Mononuclear cell (primary cell): Measurements from ENCODE around the gene CRYGC. TPM values are rescaled to one million over a fixed set of nuclear protein-coding genes. Genes with fewer than 3 reads are reported as not detected.
"Not testable (repeated sequence)": the region's sequence is repeated elsewhere in the genome, so short reads cannot be mapped to it uniquely, and the experiment has no call there.

ENCODE experiments used
- H3K27me3 ChIP-seq: 2 replicates; pipeline ENCODE4 v1.6.0; 2011; ENCODE audit warnings: low read length, control low read depth; ENCODE audit not compliant: insufficient read depth
- H3K4me1 ChIP-seq: 2 replicates; pipeline ENCODE4 v1.5.1; 2011; ENCODE audit warnings: mild to moderate bottlenecking, low read length, control low read depth; ENCODE audit not compliant: insufficient read depth
- H3K4me3 ChIP-seq: 2 replicates; pipeline ENCODE4 v1.5.1; 2011; ENCODE audit warnings: mild to moderate bottlenecking, low read length, moderate library complexity
- H3K9me3 ChIP-seq: 2 replicates; pipeline ENCODE4 v1.5.1; 2011; ENCODE audit warnings: low read depth, mild to moderate bottlenecking, control low read depth, low read length
- total RNA-seq: library from RNA; depleted of rRNA; stranded (reverse); fragments of >200 nt; gene quantifications from one replicate; pipeline ENCODE4 v1.2.3, GENCODE V29; 2012

The CRYGC gene
- total RNA-seq, 1 donor = not detected

DNA sequence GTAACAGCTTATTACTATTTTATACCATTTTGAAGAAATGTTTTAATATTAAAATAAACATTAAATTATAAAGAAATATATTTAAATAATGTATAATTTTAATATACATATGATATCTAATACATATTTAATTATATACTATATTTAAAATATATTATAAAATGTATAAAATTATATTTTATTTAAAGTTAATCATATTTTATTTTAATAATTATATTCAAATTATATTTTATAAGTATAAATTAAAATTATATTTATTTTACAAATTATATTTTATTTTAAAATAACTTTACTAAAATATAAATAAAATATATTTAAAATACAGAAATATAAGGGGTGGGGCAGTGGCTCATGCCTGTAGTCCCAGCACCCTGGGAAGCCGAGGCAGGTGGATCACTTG lies 7.4 kb downstream of the CRYGC start:
- peaks cover 30% of the 10 kb centered on the region for H3K27me3 ChIP-seq
- H3K4me3 ChIP-seq = no peak overlapping the region
- H3K4me1 ChIP-seq = peaks cover 8% of the 10 kb centered on the region
- no peaks in the 10 kb centered on the region for H3K9me3 ChIP-seq

DNA sequence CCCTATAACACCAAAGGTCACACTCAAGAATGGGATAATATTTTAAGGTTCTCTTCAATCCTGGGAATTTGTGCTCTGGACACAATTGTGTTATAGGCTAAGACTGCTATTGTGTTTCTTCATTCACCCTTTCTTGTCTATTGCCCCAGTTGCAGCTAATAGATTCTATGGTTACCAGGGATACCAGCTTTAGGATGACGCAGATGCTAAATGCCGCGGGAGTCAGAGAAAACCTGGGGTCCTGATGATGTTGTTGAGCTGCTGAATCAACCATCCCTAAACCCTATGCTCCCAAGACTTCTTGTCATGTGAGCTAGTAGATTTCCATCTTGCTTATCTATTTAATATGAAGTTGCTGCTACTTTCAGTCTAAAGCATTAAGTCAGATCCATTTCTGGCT lies 10.7 kb downstream of the CRYGC start:
- H3K27me3 ChIP-seq = peaks cover 5% of the 10 kb centered on the region

DNA sequence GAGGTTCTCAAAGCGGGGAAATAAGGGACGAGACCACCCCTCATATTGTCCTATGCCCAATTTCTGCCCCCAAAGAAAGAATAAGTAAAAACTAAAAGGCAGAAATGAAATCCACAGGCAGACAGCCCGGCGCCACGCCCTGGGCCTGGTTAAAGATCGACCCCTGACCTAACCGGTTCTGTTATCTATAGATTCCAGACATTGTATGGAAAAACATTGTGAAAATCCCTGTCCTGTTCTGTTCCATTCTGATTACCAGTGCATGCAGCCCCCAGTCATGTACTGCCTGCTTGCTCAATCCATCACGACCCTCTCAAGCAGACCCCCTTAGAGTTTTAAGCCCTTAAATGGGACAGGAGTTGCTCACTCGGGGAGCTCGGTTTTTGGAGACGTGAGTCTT lies 12.2 kb downstream of the CRYGC start:
- not testable (repeated sequence) for H3K9me3 ChIP-seq, H3K4me1 ChIP-seq, H3K27me3 ChIP-seq, H3K4me3 ChIP-seq

More for the DNA sequence above, 10.7 kb downstream of the CRYGC start:
- Histone ChIP-seq H3K4me1 (peaks cover under 1% of the 10 kb centered on the region), H3K9me3 (no peaks in the 10 kb centered on the region), H3K4me3 (no peak overlapping the region)

DNA sequence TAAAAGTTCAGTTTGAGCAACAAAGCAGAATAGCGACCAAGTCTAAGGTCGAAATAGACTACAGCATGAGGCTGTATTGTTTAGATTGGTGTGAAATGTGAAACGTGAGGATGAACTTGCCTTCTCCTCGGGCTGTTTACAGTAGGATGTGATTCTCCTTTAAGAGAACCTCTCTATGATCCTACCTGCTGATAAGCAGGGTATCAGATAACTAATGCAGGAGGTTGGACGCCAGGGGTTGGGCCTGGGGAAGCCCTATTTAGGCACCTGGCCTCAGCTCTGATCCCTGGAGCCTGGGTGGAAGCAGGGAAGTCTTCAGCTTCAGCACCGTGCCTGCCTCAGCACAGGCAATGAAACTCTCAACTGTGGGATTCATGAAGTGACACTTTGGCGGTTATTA lies 16.7 kb downstream of the CRYGC start:
- H3K9me3 ChIP-seq = no peaks in the 10 kb centered on the region
- H3K4me1 ChIP-seq = no peaks in the 10 kb centered on the region
- no peak overlapping the region for H3K4me3 ChIP-seq
- H3K27me3 ChIP-seq = no peaks in the 10 kb centered on the region

DNA sequence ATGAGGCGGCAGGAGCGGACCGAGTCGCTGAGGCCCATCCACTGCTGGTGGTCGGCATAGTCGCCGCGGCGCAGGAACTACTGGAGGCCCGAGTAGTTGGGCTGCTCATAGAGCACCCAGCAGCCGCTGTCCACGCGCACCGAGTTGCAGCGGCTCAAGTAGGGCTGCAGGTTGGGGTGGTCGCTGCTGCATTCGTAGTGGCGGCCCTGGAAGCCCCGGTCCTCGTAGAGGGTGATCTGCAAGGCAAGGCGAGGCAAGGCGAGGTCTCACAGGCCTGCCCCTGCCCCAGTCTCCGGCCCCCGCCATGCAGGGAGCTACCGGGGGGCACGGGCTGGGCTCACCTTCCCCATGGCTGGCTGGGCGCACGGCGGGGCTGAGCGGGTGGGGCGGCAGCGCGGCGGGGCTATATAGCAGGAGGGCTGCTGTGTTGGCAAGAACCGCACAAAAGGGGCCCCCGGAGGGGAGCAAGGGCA lies 17.3 kb downstream of the CRYGC start:
- not testable (repeated sequence) for H3K4me3 ChIP-seq, H3K4me1 ChIP-seq, H3K9me3 ChIP-seq, H3K27me3 ChIP-seq

DNA sequence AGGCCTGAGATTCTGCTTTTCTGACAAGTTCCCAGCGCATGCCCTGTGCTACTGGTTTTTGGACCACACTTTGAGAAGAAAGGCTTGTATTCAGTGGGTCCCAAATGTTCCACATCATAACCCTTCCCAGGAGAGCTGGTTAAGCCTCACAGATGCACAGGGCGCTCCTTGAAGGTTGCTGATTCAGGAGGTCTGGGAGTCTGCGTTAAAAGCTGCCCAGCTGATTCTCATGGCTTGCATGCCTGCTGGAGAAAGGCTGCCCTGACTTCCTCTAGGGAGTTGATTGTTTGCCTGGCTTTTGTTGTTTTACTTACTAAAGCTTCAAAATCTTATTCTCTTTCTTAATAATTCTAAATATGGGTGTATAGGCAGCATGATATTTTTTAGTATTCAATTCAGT lies 26.0 kb downstream of the CRYGC start:
- Histone ChIP-seq H3K27me3 (no peaks in the 10 kb centered on the region), H3K4me3 (no peak overlapping the region), H3K9me3 (no peaks in the 10 kb centered on the region)

DNA sequence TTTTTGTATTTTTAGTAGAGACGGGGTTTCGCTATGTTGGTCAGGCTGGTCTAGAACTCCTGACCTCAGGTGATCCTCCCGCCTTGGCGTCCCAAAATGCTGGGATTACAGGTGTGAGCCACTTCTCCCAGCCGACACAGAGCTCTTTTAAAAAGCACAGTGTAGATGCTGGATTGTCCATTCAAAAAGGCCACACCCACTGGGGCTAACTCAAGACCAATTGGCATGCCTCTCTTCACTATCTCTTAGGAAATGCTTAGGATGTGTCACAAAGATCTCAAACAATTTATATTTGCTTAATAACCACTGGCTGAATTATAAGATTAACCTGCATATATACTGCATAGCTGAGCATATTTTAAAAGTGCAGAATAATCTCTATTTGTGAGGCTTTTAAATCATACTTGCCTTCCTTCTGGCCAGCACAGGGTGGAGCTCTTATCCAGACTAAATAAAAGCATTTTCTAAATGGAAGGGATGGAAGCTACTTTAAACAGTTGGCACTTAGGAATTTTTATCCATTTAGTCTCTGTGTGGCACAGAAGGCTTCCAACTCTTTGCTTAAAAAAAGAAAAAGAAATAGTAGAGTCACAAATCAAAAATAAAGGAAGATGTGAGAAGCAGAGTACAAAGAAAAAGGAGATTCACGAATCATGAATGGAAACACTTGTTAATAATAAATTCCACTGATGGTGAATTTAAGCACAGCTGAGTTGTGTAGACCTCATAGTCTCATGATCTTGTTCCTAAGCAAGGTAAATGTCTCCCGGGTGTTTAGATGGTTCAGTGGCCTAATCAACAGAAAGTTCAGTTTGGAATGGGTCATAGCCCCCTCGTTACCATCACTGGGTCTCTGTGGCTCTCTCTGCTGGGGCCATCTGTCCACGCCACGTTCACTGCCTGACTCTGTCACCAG lies 27.7 kb downstream of the CRYGC start:
- Histone ChIP-seq H3K4me3 (no peak overlapping the region), H3K27me3 (no peaks in the 10 kb centered on the region), H3K4me1 (peaks cover 15% of the 10 kb centered on the region), H3K9me3 (no peaks in the 10 kb centered on the region)

More for the DNA sequence above, 26.0 kb downstream of the CRYGC start:
- peaks cover 15% of the 10 kb centered on the region for H3K4me1 ChIP-seq

DNA sequence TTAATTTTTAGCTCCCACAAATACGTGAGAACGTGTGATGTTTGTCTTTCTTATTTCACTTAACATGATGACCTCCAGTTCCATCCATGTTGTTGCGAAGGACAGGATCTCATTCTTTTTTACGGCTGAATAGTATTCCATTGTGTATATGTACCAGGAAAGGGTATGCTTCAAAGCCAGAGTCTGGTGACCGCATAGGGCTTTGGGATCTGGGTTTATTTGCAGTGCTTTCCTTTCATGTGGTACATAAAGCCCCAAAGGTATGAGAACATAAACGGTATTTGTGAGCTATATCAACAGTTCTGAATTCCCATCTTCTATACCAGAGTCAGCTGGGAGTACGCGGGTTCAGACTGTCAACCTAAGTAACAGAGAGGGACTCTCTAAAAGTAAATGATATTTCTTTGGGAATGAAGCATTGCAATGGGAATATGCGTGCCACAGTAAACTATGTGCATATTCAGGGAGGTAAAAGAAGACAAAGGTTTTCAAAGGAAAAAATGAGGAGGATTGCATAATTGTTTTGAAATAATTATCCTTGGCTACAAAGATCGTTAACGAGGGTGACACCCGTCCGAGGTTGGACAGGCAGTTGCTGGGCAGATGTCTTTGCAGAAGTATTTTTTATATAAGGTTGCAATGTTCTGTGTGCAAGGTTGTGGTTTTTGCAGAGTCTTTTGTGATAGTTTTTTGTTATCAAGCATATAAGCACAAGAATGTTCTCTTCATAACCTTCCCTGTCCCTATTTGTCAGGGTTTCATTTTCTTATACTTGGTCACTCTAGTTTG lies 29.8 kb downstream of the CRYGC start:
- Histone ChIP-seq H3K27me3 (no peaks in the 10 kb centered on the region), H3K9me3 (no peaks in the 10 kb centered on the region), H3K4me1 (peaks cover 15% of the 10 kb centered on the region), H3K4me3 (no peak overlapping the region)

DNA sequence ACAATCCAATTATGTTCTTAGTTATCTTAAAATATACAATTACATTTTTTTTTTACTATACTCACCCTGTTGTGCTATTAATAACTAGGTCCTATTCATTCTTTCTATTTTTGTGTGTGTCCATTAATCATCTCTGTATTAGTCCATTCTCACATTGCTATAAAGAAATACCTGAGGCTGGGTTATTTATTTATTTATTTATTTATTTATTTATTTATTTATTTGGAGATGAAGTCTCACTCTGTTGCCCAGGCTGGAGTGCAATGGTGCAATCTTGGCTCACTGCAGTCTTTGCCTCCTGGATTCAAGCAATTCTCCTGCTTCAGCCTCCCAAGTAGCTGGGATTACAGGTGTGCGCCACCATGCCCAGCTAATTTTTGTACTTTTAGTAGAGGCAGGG lies 30.9 kb downstream of the CRYGC start:
- H3K4me3 ChIP-seq, H3K9me3 ChIP-seq, H3K27me3 ChIP-seq: not testable (repeated sequence)
- H3K4me1 ChIP-seq = peaks cover 15% of the 10 kb centered on the region

DNA sequence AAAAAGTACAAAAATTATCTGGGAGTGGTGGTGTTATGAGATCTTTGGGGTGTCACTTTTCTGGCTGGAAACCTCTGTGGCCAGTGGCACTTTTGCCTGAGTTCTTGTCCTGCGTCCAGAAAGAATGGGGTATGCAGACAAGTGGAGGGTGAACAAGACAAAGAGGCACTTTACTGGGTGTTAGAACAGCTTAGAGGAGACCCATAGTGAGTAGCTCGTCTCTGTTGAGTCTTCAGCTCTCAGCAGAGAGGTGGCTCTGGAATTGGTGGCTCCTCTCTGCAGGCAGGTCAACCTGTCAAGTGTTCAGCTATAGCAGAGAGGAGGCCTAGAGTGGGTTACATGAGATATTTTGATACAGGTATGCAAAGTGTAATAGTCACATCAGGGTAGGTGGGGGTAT lies 31.4 kb downstream of the CRYGC start:
- no peaks in the 10 kb centered on the region for H3K9me3 ChIP-seq
- H3K27me3 ChIP-seq = no peaks in the 10 kb centered on the region
- H3K4me1 ChIP-seq = peaks cover 15% of the 10 kb centered on the region
- no peak overlapping the region for H3K4me3 ChIP-seq

DNA sequence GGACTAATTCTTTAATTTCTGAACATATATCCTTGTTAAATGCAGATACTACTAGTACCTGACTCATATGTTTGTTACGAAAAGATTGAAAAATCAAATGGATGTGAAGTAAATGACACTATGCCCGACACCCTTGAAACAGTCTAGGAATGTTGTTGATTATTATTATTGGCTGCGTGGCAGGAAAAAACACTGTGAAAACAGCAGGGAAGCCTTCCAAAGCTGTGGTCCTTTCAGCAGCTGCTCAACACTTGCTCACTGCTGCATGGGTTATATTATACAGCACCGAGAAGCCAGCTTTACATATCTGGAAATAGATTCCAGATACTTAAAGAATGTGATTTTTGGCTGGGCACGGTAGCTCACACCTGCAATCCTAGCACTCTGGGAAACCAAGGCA lies 31.8 kb downstream of the CRYGC start:
- H3K4me3 ChIP-seq = no peak overlapping the region
- H3K9me3 ChIP-seq = no peaks in the 10 kb centered on the region
- H3K27me3 ChIP-seq = no peaks in the 10 kb centered on the region
- H3K4me1 ChIP-seq = peaks cover 15% of the 10 kb centered on the region

DNA sequence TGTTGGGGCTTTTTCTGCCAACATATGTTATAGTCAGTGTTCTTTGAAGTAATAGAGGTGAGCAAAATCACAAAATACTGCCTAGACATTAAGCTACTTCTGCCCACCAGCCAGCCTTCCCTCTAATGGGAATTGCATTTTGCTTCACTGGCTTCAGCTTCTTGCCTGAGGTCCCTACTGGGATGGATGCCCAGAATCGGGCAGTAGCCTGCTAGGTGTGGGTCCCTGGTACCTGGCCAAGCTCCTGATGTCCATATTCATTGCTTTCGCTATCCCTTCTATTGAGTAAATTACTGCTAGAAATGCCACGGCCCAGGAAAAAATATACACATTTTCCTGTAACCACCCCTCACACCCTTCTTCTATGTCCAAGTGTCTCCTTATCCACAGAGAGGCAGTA lies 32.3 kb downstream of the CRYGC start:
- peaks cover 15% of the 10 kb centered on the region for H3K4me1 ChIP-seq
- no peaks in the 10 kb centered on the region for H3K9me3 ChIP-seq
- H3K27me3 ChIP-seq = no peaks in the 10 kb centered on the region
- no peak overlapping the region for H3K4me3 ChIP-seq

DNA sequence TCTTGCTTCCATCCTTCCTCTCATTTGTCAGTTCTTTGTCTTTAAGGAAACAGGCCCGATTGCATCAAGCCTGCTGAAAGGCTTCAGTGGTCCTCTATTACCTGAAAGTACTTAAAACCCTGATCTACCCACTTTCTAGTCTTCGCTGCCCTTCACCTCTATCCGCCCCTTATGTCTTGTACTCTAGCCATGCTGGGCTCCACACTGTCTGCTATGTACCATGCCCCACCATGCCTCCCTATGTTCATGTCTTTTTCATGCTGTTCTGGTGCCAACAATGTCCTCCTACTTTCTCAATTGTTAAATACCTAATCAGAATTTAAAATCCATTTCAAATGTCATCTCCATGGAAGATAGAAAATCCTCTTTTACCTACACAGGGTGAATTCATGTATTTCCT lies 33.5 kb downstream of the CRYGC start:
- no peaks in the 10 kb centered on the region for H3K27me3 ChIP-seq
- H3K9me3 ChIP-seq = no peaks in the 10 kb centered on the region
- H3K4me3 ChIP-seq = no peak overlapping the region
- peaks cover 7% of the 10 kb centered on the region for H3K4me1 ChIP-seq

DNA sequence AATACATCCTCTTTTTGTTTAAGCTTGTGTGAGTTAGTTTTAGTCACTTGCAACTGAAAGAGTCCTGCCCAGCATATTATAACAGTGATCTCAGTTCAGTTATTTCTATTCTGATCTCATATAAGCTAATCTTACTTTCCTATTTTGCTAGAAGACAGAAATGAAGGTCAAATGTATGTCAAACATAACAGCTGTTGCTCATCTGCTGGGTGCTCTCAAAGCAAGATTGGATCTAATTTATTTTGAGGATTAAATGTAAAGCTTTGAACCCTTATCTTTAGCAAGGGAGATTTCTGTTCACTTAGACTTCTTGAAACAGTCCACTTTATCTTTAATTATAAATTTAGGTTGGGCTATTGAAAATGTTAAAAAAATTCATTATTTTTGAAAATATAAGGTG lies 36.5 kb downstream of the CRYGC start:
- no peaks in the 10 kb centered on the region for H3K27me3 ChIP-seq
- H3K9me3 ChIP-seq = no peaks in the 10 kb centered on the region
- no peak overlapping the region for H3K4me3 ChIP-seq
- no peaks in the 10 kb centered on the region for H3K4me1 ChIP-seq

DNA sequence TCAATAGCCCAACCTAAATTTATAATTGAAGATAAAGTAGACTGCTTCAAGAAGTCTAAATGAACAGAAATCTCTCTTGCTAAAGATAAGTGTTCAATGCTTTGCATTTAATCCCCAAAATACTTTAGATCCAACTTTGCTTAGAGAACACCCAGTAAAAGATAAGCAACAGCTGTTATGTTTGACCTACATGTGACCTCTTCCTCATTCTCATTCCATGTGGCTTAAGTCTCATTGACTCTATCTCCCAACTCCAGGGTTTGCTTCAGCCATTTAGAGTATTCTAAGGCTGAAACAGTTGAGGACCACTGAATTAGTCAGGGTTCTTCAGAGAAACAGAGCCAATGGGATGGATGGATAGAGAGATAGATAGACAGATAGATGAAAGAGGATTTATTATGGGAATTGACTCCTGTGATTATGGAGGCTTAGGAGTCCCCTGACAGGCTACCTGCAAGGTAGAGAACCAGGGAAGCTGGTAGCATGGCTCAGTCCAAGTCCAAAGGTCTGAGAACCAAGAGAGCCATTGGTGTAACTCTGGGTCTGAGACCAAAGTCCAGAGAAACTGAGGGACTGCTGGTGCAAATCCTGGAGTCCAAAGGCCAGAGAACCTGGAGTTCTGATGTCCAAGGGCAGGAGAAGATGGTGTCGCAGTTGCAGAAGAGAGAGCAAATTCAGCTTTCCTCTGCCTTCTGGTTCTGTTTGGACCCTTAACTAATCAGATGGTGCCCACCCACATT lies 37.4 kb downstream of the CRYGC start:
- Histone ChIP-seq H3K4me1 (no peaks in the 10 kb centered on the region), H3K9me3 (no peaks in the 10 kb centered on the region), H3K27me3 (no peaks in the 10 kb centered on the region), H3K4me3 (no peak overlapping the region)
